Hindlimb muscle (tissue), 1 donor: ENCODE results near the gene TEC. TPM values are rescaled to one million over a fixed set of nuclear protein-coding genes. Genes with fewer than 3 reads are reported as not detected.

Experiments
- DNase-seq: peaks from one replicate; pipeline ENCODE4 v3.0.0-alpha.2; 2013
- polyA plus RNA-seq: library from polyadenylated mRNA; unstranded; fragments of 120-200 nt; gene quantifications from one replicate; pipeline ENCODE4 v1.2.1, GENCODE V29; 2013; ENCODE audit not compliant: insufficient read length

Gene TEC
- polyA plus RNA-seq, 1 donor: 0.49 TPM

DNA sequence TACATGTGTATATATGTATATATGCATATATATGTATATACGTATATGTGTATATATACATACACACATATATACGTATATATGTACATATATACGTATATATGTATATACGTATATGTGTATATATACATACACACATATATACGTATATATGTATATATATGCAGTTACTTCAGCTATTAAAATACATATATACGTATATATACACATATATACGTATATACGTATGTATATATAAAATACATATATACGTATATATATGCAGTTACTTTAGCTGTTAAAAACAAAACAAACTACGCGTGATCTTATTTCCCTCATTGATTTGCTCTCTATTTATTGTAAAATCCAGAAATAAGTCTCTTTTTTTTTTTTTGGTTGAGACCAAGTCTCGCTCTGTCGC is 149.5 kb downstream of the TEC start:
- no peak for DNase-seq

DNA sequence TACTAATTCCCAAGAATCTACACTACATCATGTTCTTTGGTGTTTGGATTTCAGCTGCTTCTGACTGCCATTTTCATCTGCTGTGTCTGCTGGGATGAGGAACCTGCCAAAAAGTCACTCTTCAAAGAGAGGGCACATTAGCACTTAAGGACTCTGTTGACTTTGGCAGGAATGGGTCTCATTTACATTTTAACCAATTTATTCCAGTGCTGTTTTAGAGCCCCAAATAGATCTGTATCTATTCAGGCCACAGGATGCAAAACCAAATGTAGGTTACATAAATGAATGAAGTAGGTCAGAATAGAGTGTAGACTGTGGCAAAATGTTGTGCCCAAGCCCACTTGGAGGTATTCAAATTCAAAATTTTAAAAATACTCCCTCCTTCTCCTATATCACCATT is 150.0 kb downstream of the TEC start:
- no peak for DNase-seq

DNA sequence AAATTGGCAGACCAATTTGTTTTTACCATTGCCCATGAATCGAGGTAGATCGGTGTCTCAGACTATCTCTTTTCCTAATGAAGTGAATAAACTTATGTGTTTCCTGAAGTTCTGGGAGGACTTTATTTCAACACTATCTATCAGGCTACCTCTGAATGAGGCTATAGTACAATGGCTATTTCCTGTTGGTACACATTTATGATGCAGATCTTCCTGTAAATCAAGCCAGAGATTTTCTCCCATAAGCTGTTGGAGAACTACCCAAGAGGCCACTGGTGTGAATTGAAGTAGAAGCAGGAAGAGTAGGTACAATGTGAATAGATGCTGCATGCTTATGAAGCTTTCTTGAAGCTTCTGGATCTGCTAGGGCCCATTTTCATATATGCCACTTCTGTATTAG is 151.6 kb downstream of the TEC start:
- DNase-seq: no peak

- no peak for DNase-seq
These were observed 153.1 kb downstream of the TEC start for GRCh38 chr4:48116582-48116981.

DNA sequence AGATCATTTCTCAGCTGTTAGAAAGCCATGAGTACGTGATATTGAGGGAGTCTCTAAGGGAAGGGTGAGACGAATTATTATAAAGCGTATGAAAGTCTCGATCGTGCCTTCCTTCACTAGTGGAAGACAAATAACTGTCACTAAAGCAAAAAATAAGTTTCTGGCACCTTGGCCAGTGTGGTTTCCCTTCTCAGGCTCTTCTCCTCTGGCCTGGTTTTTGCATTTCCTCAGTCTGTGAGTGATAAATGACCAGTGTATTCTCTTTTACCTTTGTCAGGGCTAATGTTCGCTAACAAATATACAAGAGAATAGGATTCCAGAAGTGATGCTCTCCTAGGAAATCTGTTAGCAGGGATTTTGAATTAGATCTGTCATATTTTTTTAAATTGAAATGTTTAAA is 155.2 kb downstream of the TEC start:
- no peak for DNase-seq

GRCh38 chr4:48112017-48112667 is 157.5 kb downstream of the TEC start:
- DNase-seq: no peak

GRCh38 chr4:48110452-48110978 is 159.1 kb downstream of the TEC start:
- DNase-seq: no peak

- peak; percentile 3 for DNase-seq
These were observed 160.0 kb downstream of the TEC start for GRCh38 chr4:48109413-48110263.

GRCh38 chr4:48108309-48109073 is 161.1 kb downstream of the TEC start:
- DNase-seq: no peak

- no peak for DNase-seq
These were observed 164.4 kb downstream of the TEC start for GRCh38 chr4:48105230-48105629.

GRCh38 chr4:48103483-48104139 is 166.0 kb downstream of the TEC start:
- no peak for DNase-seq

- no peak for DNase-seq
These were observed 167.3 kb downstream of the TEC start for GRCh38 chr4:48102303-48102702.

DNA sequence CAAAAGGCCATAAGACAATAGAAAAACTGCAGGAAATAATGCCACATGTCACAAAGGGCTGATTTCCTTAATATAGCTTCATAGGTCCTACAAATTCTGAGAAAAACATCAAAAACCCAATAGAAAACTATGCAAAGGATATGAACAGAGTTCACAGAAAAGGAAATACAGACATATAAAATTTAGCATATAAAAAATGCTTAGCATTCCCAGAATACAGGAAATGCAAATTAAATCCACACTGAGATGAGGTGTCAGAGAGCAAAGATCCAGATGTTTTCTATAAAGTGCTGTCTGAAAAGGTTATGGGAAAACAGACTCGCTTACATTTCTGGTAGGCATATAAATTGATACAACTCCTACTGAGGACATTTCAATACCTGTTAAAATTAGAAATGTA is 169.4 kb downstream of the TEC start:
- DNase-seq: no peak

DNA sequence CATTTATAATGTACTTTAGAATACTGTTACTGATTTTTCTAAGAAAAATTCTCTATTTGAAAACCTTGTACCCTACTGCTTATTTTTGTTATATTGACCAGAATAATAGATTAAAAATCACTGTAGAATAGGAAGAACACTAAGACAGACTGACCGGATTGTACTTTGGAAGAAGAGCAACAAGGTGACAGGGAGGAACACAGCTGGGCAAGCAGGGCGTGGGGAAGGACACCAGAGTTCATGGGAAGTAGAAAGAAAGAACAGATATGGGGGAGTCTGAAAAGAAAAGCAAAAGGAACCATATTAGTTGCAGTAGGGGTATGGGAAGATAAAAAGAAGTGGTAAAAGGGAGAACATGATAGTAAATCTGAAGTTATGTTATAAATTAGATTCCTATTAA is 174.2 kb downstream of the TEC start:
- DNase-seq: no peak

DNA sequence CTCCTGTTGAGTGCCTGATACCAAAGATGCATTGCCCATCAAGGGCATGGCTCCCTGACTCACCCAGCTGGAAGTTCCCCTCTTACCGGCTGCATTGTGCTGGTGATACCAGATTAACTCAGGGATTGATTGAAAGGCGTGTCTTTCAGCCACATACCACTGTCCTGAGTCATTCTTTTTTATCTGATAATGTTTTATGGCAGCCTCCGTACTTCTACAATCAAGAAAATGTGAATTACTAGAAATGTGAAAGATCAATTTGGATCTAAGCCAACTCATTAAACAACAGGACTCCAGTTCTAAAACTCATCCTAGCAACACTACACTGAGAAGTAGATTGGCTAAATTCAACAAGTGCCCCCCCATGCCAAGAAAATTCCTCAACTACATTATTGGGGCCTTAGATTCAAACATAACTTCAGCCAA is 175.6 kb downstream of the TEC start:
- DNase-seq: no peak

GRCh38 chr4:48090621-48091020 is 179.0 kb downstream of the TEC start:
- no peak for DNase-seq

DNA sequence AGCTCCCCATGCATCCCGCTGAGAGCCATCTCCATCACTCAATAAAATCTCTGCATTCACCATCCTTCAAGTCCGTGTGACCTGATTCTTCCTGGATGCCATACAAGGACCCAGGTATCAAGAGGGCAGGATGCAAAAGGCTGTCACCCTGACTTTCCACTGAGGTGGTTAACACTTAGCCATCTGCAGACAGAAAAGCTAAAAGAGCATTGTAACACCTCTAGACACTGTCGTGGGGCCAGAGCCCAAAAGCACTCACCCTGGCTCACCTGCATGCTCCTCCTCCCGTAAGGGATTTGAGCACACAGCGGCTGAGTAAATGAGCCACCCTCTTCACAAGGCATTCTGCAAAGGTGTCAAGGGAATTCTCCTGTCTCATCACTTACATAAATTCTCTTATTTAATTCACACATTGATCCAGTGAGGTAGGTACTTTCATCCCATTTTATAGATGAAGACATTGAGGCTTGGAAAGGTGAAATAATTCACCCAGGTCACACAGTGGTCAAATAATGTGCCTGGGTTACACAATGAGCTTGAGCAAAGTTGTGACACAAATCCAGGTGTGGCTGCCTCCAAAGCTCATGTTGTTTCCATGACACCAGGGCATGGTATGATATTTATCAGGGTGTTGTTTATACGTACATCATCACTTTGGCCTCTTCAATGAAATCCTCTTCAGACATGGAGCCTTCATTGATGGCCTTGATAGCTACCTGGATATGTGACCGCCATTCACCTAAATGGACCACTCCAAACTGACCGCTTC is 183.6 kb downstream of the TEC start:
- no peak for DNase-seq
